ENCODE data around the gene MLN. TPM values are rescaled to one million over a fixed set of nuclear protein-coding genes. Genes with fewer than 3 reads are reported as not detected.

MLN gene
- total RNA-seq, 1 experiment from 2014 or later, result not detected

DNA sequence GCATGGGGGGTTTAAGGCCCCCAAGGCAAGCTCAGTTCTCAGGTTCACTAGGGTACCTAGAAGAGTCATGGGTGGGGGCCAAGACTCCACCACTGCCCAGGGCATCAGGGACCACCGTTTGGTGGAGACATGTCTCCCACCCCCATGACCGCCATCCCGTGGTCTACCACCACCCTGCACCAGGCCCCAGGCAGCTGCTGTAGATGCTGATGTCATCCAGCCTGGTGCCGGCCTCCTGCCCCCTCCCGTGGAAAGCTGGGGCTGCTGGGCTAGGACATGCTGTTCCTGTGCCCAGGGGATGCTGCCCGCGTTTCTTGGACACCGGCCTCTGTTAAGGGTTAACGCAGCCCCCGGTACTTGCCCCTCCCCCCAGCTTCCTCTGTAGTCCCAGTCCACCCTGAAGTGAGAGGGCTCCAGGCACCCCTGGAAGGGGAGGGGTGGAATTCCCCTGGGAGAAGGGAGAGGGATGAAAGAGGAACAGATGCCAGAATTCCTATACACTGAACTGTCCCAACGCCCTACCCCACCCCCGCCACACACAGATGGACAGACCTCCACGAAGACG is 57.7 kb downstream of the MLN start:
- Histone ChIP-seq H3K36me3 (ENCODE audit: control insufficient read depth in 1 of 2, insufficient read depth in 2 of 2, low read length in 2 of 2) (no peaks in the 10 kb centered on the region), H3K9me2 (ENCODE audit: insufficient read depth) (no peaks in the 10 kb centered on the region), H4K20me1 (ENCODE audit: insufficient read depth) (no peaks in the 10 kb centered on the region), H3K4me2 (ENCODE audit: low read length) (no peak overlapping the region), H3K27me3 (ENCODE audit: insufficient read depth, low read length) (peaks cover 6% of the 10 kb centered on the region; the same call in 1 of the 2 replicates), H2AFZ (ENCODE audit: low read depth, low read length, poor library complexity, severe bottlenecking) (no peak overlapping the region), H3K4me3 (replicated peaks in 1 of 2; ENCODE audit: low read depth in 1 of 2, low read length in 2 of 2) (no peak overlapping the region), H3K9ac (ENCODE audit: low read length) (no peak overlapping the region), H3K4me1 (ENCODE audit: control insufficient read depth in 1 of 2, insufficient read depth in 2 of 2, low read length in 2 of 2) (peaks cover 2 to 9% of the 10 kb centered on the region in 2 experiments; a peak in 3 of 4 replicates), H3K27ac (ENCODE audit: low read depth, low read length) (no peak overlapping the region), H3K9me3 (ENCODE audit: control insufficient read depth in 1 of 2, insufficient read depth in 1 of 2, low read depth in 1 of 2, low read length in 2 of 2) (no peaks in the 10 kb centered on the region), H3K79me2 (ENCODE audit: insufficient read depth, low read length) (no peaks in the 10 kb centered on the region)
- RAD21 ChIA-PET (ENCODE audit: low non-redundant PET in 1 of 2, low total read pairs in 2 of 2, uncharacterized antibody in 2 of 2, unreplicated experiment in 2 of 2), result no interaction called here
- BruUV-seq (replicated peaks), result no TSS peak
- DNase-seq (ENCODE audit: low read depth, low spot score), result no peak
- intact Hi-C loops (cut with micrococcal nuclease), result no loop called here
- no peak for TF ChIP-seq YY1 (IDR thresholded peaks at IDR 0.05; ENCODE audit: extremely low read depth, insufficient replicate concordance, low read depth, low read length)
- TF ChIP-seq CBX3 (IDR thresholded peaks at IDR 0.05; ENCODE audit: low read depth), result no peak
- TF ChIP-seq, protein P1, sequence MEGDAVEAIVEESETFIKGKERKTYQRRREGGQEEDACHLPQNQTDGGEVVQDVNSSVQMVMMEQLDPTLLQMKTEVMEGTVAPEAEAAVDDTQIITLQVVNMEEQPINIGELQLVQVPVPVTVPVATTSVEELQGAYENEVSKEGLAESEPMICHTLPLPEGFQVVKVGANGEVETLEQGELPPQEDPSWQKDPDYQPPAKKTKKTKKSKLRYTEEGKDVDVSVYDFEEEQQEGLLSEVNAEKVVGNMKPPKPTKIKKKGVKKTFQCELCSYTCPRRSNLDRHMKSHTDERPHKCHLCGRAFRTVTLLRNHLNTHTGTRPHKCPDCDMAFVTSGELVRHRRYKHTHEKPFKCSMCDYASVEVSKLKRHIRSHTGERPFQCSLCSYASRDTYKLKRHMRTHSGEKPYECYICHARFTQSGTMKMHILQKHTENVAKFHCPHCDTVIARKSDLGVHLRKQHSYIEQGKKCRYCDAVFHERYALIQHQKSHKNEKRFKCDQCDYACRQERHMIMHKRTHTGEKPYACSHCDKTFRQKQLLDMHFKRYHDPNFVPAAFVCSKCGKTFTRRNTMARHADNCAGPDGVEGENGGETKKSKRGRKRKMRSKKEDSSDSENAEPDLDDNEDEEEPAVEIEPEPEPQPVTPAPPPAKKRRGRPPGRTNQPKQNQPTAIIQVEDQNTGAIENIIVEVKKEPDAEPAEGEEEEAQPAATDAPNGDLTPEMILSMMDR (IDR thresholded peaks at IDR 0.05 in 2 of 3, conservative IDR thresholded peaks at IDR 0.05 in 1 of 3; ENCODE audit: borderline replicate concordance in 1 of 3, insufficient read depth in 1 of 3, low read depth in 2 of 3, low read length in 2 of 3), result no peak
- no peak for TF ChIP-seq SRF (IDR thresholded peaks at IDR 0.05; ENCODE audit: low read depth)
- no peak for TF ChIP-seq ZFX (IDR thresholded peaks at IDR 0.05)
- TF ChIP-seq EZH2 (IDR thresholded peaks at IDR 0.05), result no peak
- no peak for TF ChIP-seq POLR2AphosphoS5 (IDR thresholded peaks at IDR 0.05; ENCODE audit: low read depth, low read length)
- no peak for TF ChIP-seq ZBTB33 (IDR thresholded peaks at IDR 0.05; ENCODE audit: extremely low read depth, insufficient replicate concordance, low read length)
- CTCF ChIA-PET, result interaction anchor here (0.8 to 3.5 kb wide), 3 partner anchors 25 to 281 kb away, joined by 3 to 14 read pairs (median 3); no protein-coding TSS in a partner anchor
- ATAC-seq, result no peak
- POLR2A ChIA-PET, result no interaction called here
